Fibroblast of skin of right quadriceps (primary cell): ENCODE results near the gene RUFY2.
"Not testable (repeated sequence)": the region's sequence is repeated elsewhere in the genome, so short reads cannot be mapped to it uniquely, and the experiment has no call there.

ENCODE experiments used
- DNase-seq: peaks from one replicate; pipeline ENCODE4 v3.0.0-alpha.2; 2013

Gene RUFY2

DNA sequence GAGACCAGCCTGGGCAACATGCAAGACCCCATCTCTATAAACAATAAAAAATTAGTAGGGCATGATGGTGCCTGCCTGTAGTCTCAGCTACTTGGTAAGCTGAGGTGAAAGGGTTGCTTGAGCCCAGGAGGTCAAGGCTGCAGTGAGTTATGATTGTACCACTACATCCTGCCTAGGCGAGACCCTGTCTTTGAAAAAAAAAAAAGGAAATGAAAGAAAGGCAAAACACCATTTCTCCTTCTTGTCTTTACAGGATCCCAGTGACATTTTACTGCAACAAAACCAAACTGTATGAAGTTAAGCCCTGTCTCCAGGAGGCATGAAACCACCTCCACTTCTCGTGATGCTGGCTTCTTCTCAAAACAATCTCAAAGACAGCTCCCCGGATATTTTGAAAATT is 44.5 kb downstream of the RUFY2 start:
- no peak for DNase-seq

DNA sequence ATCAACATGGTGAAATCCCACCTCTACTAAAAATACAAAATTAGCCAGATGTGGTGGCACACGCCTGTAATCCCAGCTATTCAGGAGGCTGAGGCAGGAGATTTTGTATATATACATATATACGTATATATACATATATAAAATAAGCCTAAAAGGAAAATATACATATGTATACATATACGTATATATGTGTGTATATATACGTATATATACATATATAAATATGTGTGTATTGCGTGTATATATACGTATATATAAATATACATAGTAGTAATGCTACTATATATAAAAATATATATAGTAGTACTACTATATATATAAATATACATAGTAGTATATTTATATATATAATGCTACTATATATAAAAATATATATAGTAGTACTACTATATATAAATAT is 47.9 kb downstream of the RUFY2 start:
- no peak for DNase-seq

DNA sequence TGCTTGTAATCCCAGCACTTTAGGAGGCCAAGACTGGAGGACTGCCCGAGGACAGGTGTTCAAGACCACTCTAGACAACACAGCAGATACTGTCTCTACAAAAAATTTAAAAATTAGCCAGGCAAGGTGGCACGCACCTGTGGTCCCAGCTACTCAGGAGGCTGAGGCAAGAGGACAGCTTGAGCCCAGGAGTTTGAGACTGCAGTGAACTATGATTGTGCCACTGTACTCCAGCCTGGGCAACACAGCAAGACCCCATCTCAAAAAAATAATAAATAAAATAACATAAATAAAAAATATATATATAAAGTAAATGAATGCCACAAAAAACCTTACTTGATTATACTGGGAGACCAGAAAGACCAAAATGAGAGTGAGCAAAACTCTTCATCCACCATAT is 53.5 kb downstream of the RUFY2 start:
- no peak for DNase-seq

DNA sequence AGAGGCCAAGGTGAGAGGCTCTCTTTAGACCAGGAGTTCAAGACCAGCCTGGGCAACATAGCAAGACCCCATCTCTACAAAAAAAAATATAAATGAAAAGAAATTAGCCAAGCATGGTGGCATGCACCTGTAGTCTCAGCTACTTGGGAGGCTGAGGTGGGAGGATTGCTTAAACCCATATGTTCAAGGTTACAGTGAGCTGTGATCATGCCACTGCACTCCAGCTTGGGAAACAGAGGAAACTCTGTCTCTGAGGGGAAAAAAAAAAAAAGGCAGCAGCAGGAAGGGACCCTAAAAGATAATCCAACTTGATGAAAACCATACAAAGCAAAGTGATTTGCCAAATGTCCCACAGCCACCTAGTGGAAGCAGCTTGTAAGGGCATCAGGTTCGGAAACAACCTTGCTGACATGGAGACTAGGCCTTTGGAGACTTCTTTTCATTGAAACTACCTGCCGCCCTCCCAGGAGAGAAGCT is 58.8 kb downstream of the RUFY2 start:
- peak; percentile 46 for DNase-seq

DNA sequence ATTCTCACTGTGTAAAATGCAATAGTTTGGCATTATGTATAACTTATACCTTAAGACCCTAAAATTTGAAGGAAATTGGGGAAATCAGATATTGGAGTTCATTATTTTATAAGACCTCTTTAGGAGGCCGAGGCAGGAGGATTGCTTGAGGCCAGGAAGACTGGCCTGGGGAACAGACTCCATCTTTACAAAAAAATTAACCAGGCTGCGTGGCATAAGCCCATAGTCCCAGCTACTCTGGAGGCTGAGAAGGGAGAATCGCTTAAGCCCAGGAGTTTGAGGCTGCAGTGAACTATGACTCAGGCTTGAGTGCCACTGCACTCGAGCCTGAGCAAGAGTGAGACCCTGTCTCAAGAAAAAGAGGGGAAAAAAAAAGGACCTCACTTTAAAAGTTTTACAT is 60.3 kb downstream of the RUFY2 start:
- no peak for DNase-seq

DNA sequence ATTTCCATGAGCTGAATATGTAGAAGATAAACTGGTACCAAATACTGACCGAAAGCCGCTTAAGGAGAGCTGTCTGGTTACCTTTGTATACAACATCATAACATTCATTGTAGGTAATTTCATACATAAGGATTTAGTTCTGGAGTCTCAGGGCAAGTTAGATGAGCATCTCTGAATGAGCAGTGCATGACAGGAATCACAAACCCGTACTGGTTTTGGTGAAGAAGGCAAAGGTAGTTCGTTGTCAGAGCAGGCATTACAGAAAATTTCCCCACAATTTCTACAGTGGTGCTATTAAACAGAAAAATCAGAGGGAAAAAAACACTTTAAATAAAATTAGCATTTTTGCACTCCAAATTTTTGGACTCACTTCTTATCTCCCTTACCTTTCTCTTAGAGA is 61.5 kb downstream of the RUFY2 start:
- no peak for DNase-seq

DNA sequence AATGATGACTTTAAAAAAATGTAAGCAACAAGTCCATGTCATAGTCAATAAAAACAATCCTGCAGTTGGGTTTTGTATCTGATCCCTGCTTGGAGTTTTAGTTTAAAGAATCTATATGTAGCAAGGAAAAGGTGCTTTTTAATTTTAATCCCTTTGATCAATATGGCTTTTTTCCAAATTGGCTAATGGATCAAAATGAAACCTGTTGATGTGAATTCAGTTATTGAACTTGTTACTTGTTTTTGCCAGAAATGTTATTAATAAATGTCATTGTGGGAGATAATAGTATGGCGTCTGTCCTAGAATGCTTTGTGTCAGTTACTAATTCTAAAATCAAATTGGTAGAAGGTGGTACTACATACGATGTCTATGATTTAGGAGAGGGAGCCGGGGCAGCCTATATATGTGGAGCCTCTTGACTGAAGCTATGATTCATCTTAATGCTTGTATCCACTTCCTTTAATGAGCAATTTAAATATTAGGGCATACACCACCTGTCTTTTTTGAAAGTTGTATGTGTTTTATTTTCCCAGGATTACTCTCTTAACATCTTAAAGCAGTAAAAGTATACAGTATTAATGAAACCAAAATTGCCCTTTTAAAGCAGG is 64.1 kb downstream of the RUFY2 start:
- DNase-seq = no peak

DNA sequence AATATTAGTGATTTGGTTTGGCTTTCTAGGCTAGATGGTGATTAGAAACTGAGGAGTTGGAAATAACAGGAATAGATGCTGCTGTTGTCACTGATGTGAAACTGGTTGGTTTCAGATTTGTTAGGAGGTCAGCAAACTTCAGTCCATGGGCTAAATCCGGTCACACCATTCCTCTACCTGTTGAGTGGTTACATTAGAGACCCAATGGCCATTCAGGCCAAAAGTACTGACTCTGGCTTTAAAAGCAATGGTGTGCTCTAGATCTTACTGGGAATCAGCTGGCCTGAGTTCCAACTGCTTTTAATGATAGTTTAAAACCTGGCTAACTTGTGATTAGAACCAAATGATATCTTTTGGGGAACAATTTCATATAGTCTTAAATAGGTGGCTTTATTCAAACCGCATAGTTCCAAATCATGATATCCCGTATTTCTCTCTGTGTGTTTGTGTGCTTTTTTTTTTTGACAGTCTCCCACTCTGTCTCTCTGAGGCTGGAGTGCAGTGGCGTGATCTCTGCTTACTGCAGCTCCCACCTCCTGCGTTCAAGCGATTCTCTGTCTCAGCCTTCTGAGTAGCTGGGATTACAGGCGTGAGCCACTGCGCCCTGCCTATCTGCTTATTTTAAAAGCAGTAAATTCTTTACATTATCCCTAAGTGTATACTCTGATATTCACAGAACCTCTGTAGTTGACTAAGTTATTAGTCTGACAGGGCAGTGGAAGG is 66.6 kb downstream of the RUFY2 start:
- no peak for DNase-seq

DNA sequence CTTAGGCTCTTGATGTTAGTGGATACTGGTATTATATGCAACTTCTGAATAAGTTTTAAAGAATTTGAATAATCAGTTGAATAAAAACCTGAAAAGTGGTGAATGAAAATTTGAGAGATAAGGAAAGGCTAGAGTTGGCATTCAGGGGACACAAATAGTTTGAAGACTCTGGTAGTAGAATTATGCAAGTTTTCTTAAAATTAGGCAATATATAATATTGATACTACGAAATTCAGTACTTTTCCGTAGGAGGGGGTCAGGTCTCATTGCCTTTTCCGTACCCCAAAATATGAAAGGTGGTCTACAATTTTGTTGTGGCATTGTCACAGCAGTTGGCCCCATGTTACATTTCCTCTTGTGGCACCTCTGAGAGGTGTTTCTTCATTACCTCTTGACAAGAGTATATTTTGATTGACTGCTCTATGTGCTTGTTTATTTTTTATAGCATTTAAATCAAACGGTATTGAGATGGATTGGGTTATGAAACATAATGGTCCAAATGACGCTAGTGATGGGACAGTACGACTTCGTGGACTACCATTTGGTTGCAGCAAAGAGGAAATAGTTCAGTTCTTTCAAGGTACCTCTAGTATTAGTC is 70.2 kb downstream of the RUFY2 start:
- no peak for DNase-seq

DNA sequence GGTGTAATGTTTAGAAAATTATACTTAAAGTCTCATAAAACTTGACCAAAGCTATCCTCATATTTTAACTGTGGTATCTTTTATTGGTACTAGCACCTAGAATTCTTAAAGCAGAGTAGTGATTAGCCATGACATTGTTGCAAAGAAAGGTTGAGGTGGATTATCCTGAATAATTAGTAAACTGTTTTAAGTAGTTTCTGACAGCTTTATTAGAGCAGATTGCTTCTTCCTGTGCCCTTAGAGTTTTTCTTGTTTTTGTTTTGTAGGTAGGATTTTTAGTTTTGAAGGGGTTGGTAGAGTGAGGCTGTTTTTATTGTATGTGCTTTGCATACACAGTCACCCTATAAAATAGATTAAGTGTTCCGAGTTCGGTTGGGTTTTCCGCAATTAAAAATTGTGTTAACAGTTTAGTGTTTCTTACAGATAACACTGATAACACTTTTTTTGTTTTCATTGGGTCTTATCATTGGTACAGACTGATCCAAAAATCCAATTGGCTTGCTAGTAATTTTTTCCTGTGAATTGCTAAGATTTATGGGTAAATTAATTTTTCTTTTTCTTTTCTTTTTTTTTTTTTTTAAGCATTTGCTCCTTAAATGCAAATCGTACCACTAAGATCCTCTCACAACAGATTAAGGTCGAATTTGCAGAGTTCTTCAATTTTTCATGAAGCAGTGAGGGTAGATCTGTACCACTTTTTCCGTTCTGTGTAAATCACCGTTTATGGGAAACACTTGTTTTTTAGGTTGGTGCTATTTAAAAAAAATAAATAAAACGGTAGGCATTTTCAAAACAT is 72.2 kb downstream of the RUFY2 start:
- DNase-seq = no peak

DNA sequence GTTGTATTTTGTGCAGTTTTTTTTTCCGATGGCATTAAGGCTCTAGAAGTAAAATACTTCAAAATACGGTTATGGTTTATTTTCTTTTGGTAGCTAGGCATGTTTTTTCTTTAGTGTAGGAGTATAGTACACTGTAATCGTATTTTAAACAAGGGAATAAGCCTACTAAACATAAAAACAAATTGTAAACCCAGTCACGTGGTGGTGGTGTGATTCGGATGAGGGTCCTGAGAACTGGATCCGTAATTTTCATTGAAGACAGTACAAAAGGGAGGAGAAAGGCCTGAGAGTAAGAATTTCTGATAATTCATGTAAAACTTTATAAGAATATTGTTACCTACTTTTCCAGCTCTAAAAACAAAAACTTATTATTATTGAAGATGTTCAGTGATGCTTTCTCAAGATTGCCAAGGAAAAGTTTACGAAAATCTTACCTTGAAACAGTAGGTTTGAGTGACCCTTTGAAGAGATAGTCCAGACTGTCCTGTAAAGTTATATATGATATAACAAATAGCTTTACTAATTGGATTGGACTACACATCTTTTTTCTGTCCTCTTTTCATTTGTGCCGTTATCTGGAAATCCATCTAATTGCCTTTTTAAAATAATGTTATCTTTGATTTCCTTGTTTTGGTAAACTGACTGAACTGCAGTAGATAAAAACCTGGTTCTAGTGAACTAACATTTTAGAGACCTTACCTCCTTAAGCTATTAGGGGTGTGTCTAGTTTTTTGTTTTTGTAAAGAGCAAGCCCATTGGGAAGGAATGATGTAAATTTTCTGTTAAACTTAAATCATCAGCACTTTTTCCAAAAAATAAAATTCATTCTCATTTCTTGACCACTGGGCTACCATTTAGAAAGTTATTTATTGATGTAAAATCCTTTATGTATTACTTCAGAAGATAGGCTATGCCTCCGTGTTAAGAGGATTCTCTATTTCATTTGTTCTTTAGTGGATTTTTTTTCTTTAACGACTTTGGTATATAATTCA is 73.3 kb downstream of the RUFY2 start:
- no peak for DNase-seq

DNA sequence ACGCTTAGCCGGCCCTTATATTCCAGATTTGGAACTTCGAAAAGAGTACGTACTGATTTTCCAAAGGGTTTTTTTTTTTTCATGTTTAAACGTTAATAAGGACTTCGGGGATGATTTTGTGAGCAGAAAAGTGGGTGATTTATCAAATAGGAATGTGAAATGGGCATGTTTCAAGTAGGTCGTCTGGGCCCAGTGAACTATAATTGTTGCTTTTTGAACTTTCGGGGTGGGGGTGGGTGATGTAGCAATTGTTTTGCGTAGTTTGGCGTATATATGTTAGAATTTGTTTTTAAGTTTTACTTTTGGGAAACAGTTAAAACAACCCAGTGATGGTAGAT is 74.0 kb downstream of the RUFY2 start:
- DNase-seq = no peak

DNA sequence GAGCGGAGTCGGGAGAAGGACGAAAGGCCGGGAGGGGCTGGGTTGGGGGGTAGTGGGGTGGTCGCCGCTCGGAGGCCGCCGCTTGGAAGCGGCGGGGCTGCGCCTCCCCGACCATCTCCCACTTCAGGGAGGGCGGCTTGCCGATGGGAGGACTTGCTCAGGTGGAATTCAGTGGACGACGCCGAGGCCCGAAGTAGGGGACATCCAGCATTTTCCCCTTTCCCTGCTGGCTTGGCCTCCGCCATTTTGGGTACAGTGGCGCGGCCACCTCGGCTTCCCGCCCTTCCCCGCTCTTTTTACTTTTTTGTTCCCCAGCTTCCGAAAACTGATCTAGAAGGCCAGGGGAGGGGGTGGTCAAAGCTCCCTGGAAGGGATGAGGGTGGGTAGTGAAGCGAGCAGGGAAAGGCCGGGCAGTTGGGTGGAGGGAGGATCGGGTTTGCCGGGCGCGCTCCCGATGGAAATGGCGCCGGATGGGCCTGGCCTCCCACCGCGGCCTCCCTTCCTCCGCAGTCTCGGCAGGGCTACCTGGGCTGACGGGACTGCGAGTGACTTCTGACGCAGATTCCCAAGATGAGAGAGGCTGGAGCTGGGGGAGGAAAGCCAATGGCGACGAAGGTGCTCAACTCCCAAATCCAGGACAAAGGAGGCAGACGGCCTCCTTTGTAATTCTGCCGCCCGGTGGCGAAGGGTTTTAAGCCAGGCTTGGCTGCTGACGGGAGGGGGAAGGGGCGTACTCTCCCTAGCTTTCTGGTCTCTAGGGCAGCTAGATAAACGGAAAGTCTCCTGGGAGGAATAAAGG is 74.6 kb downstream of the RUFY2 start, which contains the start of gene PBLD:
Gene PBLD, minus strand, starts transcription at position 670 of the 799 bp plus-strand sequence. CDS start 26,084 bp downstream, outside the sequence.
- DNase-seq = peak; percentile 86

DNA sequence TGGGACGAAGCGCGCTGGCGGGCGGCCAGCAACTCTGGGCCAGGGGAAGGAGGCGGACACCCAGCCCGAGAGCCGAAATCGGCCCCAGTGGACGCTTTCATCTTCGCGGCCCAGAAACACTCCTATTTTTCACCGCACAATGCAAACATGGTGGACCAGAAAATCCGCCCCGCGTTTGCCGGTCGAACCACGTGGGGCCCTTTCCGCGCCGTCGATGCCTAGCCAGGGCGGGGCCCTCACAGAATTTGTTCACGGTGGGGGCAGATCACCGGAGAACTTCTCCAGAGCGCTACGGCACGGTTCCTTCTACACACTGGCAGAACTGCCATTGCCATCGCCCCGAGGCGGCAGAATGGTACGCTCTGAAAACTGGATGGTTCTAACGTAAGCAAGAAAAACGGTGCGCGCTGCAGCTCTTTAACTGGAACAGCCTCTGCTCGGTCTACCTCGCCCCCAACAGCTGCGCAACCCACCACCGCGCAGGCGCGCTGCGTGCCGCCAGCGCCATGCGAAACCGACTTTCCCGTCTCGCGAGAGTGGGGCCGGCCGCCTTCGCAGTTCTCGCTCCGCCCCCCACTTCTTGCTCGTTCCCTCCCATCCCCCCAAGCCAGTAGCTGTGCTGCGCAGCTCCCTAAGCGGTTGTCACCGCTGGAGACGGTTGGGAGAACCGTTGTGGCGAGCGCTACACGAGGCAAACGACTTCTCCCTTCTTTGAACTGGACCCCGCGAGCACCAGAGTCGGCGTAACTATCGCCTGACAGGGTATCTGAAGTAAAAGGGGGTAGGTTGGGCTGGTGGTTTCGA is 75.4 kb downstream of the RUFY2 start, which contains the start of gene HNRNPH3:
Gene HNRNPH3, plus strand, starts transcription at position 610 of the 804 bp plus-strand sequence. CDS start 5,158 bp downstream, outside the sequence.
- peak; percentile 97 for DNase-seq

DNA sequence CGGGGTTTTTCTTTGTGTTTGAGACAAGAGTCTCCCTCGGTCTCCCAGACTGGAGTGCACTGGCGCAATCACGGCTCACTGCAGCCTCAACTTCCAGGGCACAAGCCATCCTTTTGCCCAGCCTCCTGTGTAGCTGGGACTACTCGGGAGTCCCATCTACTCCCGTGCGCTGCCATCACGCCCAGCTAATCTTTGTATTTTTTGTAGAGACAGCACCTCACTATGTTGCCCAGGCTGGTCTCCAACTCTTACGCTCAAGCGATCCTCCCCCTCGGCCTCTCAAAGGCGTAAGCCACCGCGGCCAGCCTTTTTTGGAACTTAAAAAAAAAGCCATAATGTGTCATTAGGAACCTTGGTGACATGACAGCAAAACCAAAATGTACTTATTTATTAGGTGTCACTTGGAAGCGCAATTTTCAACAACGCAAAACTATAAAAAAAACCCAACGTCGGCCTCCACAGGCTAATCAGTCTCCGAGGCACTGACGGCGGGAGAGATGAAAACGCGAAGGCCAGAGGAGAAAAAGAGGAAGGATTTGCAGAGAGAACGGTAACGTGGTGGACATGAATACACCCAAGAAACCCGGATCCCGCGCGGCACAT is 76.1 kb downstream of the RUFY2 start:
- peak; percentile 26 for DNase-seq

DNA sequence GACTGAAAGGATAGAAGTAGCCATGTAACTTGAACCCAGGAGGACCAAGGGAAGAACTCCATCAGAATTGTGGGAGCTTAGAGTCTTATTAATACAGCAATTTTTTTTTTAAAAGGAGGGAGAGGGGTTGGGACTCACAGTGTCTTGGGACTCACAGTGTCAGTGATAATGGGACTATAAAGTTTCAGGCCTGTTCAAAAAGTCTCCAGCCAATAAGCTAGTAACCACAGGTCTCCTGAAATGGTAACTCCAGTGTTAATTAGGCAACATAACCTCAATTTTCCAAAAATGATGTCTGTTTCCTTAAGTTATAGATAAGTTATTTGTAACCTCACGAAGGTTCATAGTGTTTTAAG is 77.6 kb downstream of the RUFY2 start:
- DNase-seq = no peak

DNA sequence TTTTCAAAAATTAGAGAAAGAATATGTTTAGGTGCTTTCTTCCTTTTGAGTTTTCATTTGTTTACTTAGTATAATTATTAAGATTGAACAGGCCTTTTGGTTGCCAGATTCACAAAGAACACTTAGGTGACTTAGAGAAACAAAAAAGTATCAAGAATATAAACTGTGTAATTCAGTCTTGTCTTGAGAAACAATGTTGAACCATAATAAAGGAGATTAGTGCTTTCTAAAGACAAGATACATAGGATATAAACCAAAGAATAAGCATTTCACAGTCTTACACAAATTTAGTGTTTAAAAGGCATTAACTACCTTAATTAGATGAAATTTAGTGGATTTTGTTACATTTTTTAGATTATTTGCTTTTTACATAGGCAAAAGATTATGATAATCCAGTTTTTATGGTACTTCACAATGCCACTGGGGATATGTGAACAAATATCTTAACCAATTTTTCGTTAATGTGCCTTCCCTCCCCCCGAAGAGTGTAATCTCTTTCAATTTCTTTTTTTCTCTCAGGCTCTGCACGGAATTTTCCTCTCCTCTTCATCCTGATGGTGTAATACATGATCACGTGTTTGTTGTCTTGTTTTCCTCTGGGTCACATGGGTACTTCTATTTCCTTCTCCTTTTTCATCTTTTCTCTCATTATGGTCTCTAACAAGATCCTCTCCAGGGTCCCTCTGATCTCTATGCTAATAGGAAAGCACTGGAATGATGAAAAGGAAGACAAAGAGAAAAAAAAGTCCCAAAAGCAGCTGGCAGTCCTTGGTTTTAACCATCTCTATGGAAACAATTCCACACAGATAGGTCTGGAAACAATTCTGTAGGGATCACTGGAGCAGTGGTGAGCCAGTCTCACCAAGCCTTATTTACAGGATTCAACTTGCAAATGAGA is 78.9 kb downstream of the RUFY2 start:
- peak; percentile 66 for DNase-seq

DNA sequence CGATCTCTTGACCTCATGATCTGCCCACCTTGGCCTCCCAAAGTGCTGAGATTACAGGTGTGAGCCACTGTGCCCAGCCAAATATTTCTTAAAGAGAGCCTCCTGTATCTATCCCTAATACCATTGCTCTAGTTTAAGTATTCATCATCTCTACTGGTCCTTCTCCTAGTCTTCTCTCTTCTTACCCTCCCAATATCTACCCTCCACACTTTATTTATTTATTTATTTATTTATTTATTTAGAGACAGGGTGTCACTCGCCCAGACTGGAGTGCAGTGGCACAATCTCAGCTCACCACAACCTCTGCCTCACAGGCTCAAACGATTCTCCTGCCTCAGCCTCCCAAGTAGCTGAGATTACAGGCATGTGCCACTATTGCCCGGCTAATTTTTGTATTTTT is 82.7 kb downstream of the RUFY2 start:
- not testable (repeated sequence) for DNase-seq
